ENCODE measurements around the gene EID1.

EID1 gene

GRCh38 chr15:48914717-48915116, 36.8 kb downstream of the EID1 start:
- DNase-seq: no peak

GRCh38 chr15:48915861-48916260, 37.9 kb downstream of the EID1 start:
- DNase-seq: no peak

- DNase-seq: no peak
Observed at GRCh38 chr15:48916721-48917120, 38.8 kb downstream of the EID1 start.

GRCh38 chr15:48922046-48922445, 44.1 kb downstream of the EID1 start:
- no peak for DNase-seq

- DNase-seq: no peak
Observed at GRCh38 chr15:48924528-48925393, 46.8 kb downstream of the EID1 start.

GRCh38 chr15:48925714-48926223, 47.8 kb downstream of the EID1 start:
- DNase-seq: no peak

- no peak for DNase-seq
Observed at GRCh38 chr15:48928877-48929538, 51.1 kb downstream of the EID1 start.

GRCh38 chr15:48929661-48930060, 51.7 kb downstream of the EID1 start:
- no peak for DNase-seq
